Measurements from ENCODE around the gene LENEP.

LENEP gene

DNA sequence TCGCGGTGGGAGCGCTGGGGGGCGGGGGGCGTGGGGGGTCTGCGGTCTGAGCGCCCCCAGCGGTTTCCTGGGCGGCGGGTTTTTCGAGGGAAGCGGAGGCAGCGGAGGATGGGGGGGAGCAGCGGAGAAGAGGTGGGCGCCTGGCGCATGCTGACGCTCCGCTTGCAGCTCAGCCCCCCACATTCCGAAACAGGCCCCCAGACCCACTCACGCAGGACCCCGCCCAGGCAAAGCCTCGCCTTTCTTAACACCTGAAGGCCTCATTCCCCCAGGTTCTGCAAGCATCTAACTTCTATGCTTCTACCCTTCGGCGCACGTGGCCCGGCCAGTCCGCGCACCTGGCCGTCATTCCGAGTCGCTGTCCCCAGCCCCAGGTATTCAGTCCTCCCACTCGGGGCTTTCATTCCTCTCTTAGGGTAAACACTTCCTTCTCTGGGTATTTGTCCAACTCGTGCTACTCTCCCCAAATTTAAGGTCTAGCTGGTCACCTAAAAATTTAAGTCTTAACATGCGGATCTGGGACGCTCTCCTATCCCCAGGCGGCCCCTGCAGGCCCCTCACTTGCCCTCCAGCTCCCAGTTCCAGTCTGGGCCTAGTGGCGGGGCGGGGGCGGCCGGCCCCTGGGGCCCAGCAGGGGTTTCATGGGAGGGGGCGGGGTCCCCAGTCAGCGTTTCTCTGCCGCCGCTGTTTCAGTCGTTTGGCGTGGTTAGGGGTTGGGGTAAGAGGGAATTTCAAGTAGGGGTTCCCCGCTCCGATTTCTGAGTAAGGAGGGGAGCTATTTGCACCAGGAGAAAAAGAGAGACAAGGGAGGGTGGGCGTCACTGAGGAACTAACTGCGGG is 6.4 kb downstream of the LENEP start:
- peak; percentile 56 to 68 for DNase-seq

DNA sequence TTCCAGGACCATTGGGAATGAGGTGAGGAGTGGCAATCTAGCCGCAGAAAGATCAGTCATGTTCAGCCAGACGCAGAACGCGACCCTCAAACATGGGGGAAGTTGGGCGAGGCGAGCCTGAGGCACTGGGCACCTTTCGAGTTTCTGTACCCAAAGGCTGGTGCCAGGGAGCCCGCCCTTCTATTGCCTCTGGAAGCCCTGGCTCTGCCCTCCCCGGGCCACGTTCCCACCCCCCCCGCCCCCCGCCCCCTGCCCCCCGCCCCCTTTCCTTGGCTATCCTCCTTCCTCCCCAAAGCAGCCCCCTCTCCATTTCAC is 7.0 kb downstream of the LENEP start:
- no peak for DNase-seq

DNA sequence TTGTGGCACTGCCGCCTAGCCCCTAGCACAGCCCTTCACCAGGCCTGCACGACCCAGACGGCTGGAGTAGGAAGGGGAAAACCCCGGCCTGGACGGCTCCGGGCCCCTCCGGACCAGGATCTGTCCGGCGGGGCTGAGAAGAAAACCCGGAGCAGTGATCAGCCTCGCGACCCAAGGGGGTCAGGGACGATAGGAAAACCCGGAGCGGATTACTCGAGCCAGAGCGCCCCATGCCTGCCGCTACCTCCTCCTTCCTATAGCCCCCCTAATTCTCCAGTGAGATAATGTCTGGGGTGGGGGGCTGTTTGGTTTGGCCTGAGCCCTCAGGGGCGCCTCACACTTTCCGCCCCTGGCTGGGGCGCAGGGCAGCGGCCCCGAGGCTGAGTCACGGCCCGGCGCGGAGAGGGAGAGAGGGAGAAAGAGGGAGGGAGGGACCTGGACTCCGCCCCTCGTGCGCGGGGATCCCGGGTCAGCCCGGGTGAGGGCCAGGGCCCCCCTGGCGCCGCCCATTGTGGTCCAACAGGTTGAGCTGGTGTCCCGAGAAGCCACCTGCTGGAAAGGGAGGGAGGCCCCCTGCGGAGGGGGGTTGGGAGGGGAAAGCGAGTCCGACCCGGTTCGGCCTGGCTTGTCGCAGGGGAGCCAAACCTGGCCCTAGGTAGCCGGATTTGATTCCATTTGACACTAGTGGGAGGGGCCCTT is 7.5 kb downstream of the LENEP start:
- DNase-seq: peak; percentile 95

DNA sequence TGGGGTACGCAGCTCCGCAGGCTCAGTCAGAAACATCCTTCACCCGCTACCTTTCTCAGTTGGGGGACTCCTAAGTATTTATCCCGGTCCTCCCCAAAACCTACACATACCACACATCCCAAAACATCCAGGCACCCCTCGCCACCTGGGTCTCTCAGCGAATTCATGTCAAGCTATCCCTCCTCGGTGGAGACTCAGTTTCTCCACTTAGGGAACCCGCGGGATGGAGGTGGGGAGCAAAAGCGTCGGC is 8.0 kb downstream of the LENEP start:
- no peak for DNase-seq

DNA sequence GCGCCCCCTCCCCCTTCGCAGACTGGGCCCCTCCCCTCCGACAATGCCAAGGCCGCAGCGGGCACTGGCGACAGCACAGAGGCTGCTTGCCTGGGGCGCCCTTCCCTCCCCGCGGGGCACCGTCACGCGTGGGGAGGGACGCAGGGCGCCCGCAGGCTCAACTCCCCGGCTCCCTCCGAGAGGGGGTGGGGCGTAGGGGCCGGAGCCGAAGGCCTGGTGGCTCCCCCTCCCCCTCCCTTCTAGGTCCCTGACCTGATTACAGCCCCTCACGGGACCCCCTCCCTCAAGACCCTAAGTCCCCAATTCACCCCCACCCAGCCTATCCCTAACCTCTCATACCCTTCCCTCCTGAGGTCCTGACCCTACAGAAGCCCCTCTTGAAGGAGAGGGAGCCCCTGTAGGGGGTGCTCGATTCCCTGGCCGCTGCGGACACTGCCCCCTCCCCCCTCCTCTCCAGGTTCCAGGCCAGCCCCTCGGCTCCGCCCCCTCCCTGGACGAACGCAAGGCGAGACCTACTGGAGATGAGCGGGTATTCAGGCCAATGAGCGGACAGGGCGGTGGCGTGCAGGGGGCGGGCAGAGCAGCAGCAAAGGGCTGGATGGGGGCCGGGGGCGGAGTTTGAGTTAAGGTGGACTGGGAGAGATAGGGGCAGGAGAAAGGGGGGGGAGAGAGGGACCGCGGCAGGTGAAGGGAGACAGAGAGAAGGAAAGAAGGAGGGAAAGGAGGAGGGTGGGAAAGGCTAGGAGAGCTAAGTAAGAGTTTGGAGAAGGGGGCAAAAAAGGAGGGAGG is 8.5 kb downstream of the LENEP start:
- peak; percentile 100 for DNase-seq

DNA sequence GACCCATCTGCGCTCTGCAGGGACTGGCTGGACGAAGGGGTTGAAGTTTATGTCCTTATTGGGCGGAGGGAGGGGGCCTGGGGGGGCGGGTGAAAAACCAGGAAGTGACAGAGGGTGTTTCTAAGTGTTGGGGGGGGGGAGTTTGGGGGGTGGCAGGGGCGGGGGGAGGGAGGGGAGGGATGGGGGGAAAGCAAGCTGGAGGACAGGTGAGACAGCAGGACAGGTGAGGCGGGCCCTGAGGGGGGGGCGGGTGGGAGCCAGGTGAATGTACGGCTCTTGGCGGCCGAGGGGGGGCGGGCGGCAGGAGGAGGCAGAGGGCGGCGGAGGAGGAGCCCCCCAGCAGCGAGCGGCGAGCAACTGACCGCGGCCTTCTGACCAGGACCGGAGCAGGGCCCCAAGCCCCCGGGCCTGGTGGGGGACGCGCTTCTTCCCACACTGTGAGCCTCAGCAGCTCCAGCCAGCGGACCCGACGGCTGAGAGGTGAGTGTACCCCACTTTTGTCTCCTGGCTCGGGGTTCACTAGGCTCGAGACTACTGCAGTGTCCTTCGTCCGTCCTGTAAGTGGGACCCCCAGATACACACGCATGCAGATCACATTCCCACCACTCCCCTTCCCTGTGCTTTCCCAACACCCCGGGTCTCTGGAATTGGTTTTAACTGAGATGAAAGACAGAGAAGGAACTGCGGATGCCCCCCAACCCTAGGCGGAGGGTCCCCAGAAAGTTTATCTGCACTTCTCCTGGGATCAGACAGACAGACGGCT is 9.3 kb downstream of the LENEP start, which contains the start of gene ZBTB7B:
Gene ZBTB7B, plus strand, starts transcription at position 339 of the 763 bp plus-strand sequence. CDS start 11,859 bp downstream, outside the sequence.
- DNase-seq: peak in 1 of 2 experiments; percentile 61

DNA sequence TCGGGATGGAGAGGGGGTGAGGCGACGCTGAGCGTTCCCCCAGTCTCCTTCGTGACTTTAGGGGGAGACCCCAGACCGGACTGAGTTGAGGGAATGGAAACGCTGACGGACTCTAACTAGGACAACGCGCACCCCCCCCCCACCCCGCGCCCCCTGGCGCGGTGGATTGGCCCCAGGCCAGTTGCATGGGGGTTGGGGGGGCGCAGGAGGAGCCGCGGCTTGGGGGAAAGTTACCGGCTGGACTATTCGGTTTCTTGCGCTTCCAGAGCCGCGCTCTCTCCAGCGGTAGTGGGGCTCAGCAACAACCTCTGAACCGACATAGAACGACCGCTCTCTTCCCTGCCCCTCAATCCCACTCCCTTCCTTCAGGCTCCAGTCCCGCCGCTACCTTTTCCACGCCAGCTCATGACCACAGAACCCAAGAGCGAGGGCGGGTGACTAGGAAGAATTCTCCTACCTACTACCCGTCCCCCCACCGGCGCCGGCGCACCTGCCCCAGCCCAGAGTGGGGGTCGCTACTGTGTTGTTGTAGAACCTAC is 9.9 kb downstream of the LENEP start:
- DNase-seq: peak; percentile 52 to 67

DNA sequence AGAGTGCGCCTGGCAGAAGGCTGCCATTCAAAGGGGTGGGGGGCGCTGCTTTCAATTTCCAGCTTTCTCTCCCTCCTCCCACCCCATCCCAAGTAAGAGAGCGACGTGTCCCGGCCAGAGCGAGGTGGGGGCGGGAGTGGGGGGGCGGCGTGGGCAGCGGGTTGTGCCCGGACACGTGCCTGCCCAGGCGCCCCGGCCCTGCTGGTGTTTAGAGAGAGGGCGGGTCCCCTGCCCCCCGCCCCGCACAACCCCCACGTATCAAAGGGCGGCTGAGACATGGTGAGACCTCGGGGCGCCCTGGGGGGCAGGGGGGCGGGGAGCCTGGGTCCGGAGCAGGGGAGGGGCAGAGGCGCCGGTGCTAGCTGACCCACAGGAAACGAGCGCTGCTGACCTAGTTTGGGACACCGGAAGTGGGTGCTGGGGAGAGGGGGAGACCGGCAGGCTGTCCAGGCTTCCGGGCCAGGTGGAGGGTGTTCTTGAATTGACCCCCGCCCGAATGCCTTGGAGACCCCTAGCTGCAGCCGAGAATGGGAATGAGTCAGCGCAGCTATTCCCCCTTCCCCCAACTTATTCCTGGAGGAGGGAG is 10.5 kb downstream of the LENEP start:
- DNase-seq: peak; percentile 72 to 91

DNA sequence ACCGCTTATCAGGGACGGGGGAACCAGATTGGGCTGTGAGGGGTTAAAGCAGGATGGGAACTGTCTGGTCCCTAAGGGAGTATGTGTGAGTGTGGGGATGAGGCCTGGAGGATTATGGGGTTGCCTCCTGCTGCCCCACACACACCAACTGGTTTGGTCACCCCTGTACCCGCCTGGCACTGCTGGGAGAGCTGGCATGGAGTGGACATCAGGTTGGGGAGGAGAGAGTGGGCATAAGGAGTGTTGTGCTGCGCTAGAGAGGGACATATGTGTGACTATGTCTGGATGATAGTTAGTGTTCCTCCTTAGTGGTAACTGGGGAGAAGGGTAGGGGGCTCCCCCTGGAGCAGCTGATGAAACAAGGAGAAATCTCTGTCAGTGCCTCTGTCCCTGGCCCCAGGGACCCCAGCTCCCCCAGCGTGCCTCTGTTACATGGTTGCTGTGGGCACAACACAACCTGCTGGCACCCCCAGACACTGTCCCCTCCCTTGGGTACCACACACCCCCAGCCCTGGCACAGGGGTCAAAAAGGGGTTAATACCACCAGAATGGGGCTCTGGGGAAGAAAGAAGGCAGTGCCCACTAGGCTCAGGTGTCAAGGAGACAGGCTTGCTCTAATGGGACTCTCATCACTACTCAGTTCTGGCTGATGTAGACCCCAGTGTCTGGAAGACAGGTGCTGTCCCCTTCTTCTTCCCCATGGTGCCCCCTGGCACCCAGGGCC is 11.1 kb downstream of the LENEP start:
- DNase-seq: no peak

DNA sequence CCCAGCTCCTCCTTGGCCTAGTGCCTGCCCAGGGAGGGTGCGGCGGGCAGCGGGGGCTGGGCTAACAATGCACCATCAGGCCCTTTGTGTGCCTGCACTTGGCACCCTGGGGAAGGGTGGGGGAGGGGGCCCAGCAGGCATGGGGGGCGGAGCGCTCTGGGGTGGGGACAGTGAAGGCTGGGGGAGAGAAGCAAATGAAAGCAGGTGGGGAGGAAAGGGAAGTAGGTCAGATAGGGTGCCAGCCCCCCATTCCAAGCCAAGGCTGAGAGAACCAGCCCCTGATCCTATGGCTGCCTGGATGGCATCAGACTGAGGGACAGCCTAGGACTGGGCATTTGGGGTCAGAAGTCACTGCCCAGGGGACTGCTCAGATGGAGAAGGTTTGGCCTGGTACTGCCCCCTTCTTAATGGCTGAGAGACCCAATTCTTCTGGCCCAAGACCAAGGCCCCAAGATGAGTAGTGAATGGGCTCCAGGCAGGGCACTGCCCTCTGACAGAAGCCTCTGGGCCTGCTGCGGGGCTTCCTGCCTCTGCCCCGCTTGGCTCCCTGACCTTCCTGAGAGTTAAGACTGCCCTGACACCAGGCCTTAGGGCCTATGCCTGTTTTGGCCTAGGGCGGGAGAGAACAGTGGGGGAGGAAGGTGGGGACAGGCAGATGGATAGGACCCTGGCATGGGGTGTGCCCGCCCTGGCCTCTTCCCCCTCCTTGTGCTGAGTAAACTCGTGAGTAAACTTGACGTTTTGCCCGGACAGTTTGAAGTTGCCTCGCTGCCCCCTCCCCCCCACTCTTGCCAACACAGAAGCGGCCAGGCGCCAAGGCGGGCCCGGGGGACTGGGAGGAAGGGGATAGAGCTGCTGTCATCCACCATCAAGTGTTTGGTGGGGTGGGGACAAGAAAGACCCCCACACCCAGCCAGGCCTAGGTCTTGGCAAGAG is 12.0 kb downstream of the LENEP start:
- DNase-seq: no peak

DNA sequence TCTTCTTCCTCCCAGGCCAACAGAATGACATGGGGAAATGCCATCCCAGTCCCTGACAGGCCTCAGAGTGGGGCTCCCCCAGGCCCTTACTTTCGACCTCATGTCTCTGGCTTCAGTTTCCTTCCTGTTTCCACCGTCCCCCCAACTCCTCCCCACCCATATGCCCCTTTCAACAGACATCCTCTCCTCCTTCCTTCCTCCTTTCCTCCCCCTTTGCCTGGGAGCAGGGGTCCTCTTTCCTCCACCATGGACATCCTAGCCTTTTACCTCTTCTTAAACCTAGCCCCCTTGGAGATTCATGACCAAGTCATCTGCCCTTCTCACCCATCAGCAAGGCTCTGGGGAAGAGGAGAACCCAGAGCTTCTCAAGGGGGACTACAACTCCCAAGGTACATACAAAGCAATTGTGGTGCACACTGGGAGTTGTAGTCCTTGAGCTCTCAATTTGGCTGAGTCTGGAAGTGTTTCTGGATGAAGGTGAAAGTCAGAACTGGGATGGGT is 13.3 kb downstream of the LENEP start:
- DNase-seq: peak; percentile 12 to 47

DNA sequence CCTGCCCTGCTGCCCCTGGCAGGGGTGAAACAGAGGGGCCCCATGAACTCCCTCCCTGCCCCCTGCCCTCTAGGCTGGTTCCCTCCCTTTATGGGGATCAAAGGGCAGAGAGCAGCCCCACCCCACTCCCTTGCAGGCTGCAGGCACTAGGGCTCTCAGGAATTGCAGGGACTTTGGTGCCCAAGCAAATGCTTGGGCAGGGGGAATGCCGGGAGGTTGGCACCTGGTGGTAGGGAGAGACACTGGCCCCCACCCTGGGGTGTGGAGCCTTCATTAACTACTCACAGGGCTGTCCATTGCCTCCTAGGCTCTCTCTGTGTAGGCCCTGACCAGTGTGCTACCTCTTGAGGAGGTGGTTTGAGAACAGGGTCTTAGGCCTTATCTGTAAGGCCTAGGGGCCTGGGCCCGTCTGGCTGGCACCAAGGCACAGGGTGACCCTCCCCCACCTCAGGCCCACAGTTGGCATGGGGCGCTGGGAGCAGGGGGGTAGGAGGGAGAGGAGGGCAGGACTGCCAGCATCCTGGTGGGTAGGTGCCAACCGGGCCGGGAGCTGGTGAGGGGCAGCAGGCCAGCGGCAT is 14.0 kb downstream of the LENEP start:
- no peak for DNase-seq

DNA sequence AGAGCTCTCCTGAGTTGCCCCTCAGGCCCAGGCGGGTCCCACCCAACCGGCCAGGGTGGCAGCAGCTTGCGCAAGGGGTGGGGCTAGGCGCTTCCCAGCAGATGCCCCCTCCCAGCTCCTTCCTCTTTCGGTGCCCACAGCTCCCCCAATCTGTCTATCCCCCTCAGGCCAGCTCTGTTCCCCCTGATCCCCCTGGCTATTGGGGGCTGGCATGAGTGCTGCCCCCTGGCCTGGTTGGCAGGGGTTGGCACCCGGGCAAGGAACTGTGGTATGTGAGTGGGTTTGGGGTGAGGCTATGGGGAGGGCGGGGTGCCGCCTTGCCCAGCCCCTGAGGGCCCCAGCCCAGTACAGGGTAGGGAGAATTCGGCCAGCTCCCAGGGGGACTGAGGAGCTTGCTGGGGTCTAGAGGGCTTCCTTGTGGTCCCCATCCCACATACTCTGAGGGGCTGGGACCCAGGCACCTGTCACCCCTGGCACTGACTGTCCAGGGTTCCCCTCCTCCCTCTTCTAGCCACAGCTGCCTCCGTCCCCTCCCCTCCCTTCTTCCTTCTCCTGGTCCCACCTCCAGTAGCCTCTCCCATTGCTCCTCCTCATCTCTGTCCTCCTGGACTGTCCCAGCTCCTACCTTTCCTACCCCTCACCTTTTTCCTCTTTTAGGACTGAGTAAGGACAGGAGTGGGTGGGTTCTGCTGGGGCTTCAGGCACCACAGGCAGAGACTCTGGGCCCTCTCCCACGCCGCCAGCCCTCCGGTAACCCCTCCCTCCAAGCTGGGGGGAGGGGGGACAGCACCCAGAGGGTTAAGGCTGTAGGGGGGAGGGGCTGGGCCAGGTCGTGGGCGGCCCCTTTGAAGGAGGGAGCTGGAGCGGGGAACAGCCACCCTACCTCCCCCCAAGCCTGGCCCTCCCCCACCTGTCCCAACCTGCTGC is 14.9 kb downstream of the LENEP start:
- no peak for DNase-seq

DNA sequence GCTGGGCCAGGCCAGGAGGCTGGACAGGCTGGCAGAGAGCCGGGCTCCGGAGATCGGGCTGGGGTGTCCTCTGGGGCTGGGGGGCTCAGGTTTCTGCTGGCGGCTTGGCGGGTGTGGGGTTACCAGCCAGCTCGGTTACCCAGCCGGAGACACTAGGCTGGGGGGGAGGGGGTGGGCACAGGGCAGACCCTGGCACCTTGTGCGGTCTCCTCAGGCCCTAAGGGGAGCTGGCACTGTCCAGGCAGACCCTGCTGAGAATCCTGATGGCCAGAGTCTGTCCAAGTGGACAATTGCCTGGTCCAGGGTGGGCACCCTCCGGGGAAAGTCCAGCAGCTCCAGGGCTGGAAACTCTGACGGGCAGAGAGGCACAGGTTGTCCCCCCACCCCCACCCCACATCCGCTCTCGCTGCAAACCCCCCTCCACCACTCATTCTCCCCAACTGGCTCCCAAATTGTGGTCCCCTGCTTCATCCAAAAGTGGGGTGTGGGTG is 15.9 kb downstream of the LENEP start:
- no peak for DNase-seq

DNA sequence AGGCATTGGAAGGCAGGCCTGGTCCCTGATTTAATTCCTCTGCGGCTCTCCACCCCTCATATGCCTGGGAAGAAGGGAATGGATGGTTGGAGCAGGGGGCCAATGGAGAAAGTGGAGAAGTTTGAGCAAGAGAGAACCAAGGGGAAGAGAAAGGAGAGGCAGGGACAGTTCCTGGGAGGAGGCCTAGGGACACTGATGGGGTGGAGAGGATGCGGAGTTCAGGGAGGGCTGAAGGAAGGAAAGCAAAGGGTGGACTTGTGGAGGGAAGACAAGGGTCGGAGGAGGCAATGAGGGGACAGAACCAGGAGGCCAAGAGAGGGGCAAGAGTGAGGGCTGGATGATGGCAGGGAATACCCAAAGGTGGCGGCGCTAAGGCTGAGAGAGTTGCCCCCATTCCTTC is 16.4 kb downstream of the LENEP start:
- DNase-seq: no peak

DNA sequence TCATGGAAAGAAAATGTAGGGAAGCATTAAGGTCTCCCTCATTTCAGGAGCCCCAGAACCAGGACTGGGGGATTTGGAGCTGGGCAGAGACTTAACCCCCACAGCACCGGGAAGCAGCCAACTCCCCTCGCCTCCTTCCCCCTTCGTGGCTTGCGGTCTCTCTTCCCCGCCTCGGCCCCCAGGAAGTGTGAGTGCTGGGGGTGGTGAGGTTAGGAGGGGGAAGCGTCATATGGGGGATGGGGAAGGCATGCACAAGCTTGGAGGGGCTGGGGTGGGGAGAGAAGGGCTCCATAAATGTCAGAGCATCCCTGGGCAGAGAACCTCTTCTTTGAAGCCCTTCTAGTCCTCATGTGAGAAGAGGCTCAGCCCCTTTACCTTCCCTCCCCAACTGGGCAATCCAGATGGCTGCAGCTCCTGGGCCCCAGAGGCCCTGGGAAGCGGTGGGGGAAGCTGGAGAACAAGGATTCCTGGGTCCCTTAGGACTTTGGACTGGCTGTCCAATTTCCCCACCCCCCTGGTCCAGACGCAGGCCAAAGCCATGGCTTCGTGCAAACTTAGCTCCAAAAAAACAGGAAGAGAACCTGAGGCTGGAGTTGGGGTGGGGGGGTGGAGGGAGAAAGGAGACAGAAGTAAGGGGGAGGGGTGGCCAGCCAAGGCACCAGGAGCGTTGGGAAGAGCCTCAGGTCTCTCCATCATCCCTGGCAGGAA is 17.0 kb downstream of the LENEP start:
- DNase-seq: no peak

DNA sequence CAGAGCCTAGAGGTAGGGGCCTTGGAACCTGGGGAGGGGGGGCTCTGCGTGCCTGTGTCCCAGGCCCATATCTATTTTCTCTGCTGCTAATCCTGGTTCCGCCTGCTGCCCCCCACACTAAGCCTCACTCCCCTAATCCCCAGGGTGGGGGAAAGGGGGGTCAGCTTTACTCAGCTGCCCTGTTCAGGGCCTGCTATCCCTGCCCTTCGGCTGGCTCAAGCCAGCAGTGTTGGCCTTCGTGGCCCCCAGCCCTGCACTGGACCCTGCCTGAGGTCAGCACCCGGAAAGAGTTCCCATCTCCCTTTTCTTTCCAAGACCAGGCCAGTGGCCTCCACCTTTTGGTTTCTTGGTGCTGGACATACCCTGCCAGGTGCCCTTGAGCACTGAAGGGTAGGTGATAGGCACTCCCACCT is 17.6 kb downstream of the LENEP start:
- no peak for DNase-seq

Data from SHP77 (cell line).